LoVo (cell line): Measurements from ENCODE around the gene TWNK.
"Not testable (repeated sequence)": the region's sequence is repeated elsewhere in the genome, so short reads cannot be mapped to it uniquely, and the experiment has no call there.

ENCODE experiments used
- DNase-seq: peaks from one replicate; pipeline ENCODE4 v3.0.0-alpha.2; 2016; ENCODE audit warnings: low spot score

Gene TWNK

DNA sequence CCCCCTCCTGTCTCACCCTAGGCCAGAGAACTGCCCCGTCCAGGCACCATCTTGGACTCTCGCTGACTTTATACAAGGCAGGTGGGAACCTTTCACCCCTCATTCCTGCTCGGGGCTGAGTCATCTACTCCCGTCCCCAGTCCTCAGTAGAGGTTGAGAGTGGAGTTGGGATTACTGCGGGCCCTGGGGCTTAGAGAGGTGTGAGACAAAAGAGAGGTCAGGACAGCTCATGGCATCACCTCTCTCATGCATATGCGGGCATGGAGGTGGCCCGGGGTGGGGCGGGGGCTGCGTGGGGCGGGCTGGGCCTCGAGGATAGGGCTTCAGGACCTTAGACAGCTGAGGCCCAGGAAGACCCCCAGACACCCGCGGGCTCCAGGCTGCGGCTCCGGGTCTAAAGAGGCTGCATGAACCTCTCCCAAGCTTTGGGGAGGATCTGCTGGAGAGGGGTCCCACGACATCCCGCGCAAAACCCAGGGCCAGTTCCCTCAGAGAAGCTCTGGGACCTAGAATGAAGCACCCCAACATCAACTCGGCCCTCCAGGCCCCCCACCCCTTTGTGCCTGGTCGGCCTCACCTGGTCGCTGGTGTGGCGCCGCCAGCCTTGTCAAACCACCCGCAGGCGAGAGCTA is 43.3 kb downstream of the TWNK start:
- no peak for DNase-seq

DNA sequence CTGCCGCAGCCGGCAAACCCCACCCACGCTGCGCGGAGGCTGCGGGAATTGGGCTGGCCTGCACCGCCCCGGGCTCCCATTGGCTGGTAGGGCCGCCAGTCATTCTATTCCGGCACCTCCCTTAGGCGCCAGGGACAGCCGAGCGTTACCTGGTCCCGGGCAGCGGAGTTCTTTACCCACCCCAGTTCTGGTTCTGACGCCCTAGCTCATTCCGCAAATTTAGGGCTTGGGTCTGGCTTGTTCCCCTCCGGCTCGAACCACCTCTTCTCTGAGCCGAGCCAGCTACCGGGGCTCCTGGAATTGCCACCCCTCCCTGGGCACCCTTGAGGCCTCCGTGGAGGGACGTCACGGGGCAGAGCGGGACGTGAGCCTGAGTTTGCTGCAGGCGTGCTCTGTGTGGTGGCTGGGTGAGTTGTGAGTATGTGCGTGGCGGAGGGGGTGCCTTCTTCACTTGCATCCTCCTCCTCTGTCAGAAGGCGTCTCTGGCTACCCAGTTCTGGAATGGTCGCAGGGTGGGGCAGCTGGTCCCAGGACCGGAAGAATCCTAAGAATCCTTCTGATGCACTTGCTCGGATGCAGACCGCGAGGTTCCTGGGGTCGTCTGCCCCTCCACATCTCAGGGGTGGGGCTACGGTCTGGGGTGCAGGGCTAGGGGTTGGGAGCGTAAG is 43.9 kb downstream of the TWNK start, which contains the start of the genes PDZD7 and SFXN3:
PDZD7 (minus strand) TSS at position 2 of the 668 bp plus-strand sequence. CDS start 910 bp downstream, outside the sequence.
SFXN3 (plus strand) TSS at position 107 of the 668 bp plus-strand sequence. CDS start 3,461 bp downstream, outside the sequence.
- DNase-seq, result peak; percentile 97

DNA sequence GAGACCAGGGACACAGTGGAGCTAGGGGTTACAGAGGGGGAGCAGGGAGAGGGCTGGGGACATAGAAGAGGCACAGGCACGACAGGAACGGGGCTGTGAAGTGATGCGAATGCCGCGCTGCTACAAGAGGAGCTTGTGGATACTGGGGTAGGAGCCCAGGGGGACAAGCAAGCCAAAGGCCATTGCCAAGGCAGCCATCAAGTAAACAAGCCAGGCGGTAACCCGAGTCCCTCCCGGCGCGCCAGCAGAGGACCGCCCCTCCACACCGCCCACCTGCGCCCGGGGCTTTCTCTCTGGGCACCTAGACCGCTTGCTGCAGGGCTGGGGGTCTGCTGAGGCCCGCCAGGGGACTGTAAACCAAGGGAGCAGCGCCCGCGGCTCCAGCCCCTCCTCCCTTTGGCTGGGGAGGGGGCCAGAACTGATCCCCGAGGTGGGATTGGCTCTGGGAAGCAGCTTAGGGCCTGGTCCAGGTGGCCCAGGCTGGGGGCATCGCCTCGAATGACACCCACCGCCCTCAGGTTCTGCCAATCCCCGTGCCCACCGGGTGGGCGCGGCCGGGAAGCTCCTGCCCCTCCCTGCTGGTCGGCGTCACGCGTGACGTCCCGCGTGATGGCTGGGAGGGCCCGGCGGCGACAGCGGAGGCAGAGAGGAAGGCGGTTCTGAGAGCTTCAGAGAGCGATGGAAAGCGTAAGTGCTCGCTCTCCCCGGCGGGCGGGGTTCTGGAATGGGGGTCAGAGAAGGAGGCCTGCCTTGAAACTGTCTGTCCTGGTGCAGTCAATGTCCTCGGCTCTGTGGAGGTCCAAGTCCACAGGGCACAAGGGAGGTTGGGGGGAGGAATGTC is 44.7 kb downstream of the TWNK start:
- DNase-seq, result peak; percentile 52

DNA sequence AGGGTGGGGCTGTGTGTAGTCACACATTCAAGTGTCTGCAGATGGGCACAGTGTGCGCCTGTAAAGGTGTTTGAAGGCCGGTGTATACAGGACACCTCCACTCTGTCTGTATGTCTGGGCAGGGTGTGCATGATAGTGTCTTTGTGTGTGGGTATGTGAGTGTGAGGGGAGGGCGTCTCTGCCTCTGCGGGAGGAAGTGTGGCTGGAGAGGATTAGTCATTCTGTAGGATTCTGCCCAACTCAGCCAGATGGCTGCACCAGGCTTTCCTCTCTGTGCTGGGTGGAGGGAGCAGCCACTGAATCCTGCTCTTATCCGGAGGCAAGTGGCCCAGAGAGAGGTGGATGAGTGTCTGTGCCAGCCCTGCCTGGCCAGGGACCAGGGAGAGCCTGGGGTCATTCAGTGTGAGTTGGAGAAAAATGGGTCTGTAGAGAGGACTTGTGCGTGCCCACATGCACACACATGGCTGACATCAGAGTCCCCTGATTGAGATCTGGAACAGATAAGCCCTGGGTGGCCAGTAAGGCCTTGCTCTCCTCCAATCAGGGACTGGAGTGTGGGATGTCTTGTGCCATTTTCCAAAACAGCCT is 45.4 kb downstream of the TWNK start:
- DNase-seq, result peak; percentile 69

DNA sequence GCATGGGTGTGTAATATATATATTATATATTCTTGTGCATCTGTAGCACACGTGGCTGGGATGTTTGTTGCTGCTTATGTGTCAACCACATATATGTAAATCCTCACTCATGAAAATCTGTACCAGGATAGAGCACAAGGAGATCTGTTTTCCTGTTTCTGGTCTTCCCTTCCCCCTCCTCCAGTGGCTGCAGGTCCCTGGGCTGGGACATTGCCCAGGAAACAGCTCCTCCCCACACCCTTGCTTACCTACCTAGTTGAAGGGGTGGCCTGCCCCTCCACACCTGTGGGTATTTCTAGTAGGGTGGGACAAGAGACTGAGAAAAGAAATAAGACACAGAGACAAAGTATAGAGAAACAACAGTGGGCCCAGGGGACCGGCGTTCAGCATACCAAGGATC is 45.9 kb downstream of the TWNK start:
- DNase-seq, result no peak

DNA sequence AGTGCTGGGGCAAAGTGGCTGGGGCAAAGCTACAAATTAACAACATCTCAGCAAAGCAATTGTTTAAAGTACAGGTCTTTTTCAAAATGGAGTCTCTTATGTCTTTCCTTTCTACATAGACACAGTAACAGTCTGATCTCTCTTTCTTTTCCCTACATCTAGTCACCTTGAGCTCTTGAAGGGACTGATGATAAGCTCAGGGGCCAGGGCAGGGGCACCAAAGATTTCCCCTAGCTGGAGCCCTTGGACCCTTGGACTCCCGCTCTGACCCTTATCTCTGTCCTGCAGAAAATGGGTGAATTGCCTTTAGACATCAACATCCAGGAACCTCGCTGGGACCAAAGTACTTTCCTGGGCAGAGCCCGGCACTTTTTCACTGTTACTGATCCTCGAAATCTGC is 47.1 kb downstream of the TWNK start:
- not testable (repeated sequence) for DNase-seq

DNA sequence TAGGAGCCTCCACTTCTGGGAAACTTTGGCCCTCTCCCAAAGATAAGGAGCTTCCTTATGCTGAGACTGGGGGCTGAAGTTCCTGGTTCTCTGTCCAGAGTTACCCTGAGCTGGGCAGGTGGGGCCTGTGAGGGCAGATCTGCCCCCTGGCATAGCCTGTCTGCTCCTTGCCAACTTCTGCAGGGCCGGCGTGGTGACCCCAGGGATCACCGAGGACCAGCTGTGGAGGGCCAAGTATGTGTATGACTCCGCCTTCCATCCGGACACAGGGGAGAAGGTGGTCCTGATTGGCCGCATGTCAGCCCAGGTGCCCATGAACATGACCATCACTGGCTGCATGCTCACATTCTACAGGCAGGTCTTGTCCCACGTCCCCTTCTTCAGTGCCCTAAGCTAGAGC is 48.0 kb downstream of the TWNK start:
- DNase-seq, result no peak

DNA sequence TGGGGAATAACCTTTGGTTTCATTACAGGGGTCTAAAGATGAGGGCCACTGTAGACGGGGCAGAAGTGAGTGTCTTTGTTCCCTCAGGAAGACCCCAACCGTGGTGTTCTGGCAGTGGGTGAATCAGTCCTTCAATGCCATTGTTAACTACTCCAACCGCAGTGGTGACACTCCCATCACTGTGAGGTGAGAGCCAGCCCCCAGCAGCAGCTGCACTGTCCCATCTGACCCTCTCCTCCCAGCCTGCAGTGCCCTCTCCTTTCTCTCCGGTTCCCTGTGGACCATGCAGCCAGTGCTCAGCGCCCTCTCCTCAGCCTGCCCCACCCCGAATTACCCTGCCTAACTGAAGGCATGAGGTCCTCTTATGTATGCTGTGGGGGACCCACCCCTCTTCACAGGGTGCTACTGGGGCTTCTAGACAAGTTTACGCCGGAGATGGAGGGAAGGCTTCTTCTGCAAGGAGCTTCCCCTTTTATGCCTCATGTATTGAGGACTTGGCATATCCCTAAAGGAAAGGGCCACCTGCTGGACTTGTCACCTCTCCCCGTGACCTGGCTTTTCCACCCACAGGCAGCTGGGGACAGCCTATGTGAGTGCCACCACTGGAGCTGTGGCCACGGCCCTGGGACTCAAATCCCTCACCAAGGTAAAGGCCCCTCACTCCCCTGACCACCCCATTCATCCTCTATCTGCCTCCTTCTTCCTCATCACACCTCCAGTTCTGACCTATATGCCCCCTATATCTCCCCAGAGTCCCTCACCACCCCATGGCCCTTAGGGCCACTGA is 48.8 kb downstream of the TWNK start:
- DNase-seq, result no peak

DNA sequence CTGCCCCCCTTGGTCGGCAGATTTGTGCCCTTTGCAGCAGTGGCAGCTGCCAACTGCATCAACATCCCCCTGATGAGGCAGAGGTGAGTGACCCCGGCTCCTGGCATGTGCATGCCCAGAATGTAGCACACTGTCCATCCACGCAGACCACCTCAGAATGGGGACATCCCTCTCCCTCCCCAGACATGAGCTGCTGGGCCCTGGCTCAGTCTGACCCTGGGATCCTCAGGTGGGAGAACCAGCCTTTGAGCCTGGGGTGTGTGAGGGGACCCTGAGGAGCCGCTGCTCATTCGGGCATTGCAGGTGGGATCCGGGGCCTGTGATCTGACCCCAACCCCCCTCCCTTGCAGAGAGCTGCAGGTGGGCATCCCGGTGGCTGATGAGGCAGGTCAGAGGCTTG is 49.4 kb downstream of the TWNK start:
- no peak for DNase-seq

DNA sequence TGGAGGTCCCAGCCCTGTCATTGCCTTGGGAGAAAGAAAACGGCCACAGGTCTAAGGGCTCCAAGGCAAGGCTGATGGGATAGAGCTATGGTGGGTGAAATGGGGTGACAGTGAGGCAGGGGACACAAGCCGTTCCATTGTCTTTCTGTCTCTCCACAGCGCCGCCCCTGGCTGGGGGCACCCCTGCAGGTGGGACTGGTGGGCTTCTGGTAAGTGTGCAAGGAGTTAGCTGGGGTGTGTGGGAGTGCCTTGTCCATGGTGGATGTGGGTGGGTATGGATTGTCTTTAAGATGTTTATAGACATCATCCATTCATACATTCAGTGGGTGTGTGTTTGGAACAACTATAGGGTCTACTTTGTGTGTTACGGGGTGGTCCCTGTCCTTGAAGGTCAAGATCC is 51.1 kb downstream of the TWNK start:
- no peak for DNase-seq

DNA sequence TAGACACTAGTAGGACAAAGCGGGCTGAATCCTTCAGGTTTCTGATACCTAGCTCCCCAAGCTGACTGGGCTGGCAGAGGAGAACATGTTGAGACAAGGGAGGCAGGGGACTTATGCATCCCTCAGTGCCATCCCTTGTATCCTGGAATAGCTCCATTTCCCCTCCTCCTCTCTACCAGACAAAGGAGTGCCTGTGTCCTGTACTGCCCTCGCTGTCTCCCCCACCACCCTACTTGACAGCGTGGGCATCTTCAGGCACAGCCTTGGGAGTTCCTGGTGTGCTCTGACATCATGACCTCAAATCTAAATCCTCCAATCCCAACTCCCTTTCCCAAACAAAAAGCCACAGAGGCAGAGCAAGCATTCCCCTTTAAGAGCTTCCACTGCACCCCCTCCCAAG is 52.7 kb downstream of the TWNK start:
- DNase-seq, result no peak

DNA sequence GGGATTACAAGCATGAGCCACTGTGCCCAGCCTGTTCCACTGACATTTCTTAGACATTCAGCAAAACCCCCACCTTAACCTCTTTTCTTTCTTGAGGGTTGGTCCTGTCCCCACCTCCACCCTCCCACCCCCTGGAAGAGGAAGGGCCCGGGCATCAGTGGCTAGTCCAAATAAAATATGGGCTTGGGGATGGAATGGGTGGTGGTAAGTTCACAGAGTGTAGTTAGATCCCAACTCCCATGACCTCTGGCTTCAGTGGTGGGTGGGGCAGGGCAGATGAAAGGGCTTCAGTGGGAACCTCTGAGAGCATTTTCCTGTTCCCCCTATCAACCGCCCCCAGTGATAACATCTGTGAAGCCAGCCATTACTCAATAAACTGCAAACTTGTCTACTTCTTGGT is 53.5 kb downstream of the TWNK start:
- DNase-seq, result no peak

DNA sequence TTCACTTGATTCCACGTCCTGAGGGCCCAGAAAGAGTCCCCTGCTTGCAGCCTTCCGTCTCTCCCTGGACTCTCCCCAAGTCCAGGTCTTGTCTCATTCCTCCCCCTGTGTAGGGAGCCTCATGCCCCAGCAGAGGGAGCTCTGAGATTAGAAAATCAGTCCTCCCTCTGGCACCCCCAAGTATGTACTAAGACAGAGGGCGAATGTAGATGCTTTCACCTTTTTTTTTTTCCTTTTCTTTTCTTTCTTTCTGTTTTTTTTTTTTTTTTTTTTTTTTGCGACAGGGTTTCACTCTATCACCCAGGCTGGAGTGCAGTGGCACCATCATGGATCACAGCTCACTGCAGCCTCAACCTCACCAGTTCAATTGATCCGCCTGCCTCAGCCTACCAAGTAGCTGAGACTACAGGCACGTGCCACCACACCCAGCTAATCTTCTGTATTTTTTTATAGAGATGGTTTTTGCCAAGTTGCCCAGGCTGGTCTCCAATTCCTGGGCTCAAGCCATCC is 54.0 kb downstream of the TWNK start:
- DNase-seq, result peak; percentile 80

DNA sequence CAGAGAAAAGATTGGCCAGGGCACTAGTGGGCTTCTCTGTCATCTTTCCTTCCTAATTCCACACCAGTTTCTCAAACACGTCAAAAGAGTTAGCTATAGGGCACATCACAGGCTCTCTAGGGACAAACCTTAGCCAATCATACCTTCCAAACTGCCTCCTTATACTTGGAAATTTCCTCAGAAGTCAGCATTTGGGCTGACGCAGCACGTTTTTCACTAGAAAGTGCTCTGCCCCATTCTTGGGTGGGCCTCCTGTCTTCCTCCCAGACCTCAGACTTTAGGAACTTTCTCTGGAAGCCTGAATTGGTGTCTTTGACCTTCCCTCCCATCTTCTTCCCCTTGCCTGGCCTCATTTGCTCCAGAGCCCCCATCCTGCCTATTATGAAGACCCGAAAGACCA is 54.8 kb downstream of the TWNK start:
- DNase-seq, result no peak

DNA sequence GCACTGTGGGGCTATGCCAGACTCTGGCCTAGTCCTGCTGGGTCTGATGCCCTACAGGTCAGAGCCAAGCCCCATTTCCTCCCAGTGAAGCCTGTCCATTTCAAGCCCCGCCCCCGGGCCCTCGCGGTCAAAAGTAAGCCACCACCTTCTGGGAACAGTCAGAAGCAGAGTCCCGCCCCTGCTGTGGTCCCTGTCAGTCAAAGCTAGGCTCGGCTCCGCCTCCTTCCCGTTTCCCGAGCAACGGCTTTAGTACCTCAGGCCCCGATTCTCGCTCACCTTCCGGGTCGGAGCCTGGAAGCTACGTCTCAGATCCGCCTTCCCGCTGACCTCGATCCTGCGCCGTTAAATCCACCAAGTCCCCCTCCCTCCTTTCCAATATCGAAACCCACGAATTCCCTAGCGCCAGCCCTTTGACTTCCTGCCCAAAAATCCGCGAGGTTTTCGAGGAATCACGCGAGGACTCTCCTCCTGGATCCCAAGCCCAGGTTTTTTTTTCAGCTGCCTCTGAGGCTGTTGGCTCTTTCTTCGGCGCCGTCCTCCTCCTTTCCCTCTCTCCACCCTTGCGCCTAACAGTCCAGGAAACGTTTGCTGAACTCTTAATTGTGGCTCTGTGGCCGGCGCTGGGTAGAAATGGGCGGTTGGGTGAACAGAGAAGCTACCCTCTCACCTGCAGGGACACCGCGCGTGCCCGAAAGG is 55.5 kb downstream of the TWNK start:
- peak; percentile 97 for DNase-seq

DNA sequence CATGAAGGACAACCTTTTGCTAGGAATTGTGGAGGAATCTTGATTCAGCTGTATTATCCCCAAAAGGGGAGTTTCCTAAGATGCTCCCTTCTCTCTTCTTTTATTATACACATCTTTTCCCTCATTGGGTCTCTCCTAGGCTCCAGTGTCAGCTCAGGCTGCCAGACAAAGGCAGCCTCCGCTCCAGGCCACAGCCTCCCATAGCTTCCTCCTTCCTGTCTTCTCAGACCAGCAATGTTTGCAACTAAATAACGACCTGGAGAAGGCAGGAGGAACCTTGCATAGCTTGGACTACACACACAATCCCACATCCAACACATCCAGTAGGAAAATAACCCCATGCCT is 56.0 kb downstream of the TWNK start:
- DNase-seq, result no peak
